ENCODE measurements around the gene ADAMTS8. TPM values are rescaled to one million over a fixed set of nuclear protein-coding genes. Genes with fewer than 3 reads are reported as not detected.
A peak's percentile ranks its signal among the peaks of the same experiment; 100 is the strongest.

The ADAMTS8 gene
- total RNA-seq, 2 donors from 2014 or later = 0.82 to 1.7 TPM

DNA sequence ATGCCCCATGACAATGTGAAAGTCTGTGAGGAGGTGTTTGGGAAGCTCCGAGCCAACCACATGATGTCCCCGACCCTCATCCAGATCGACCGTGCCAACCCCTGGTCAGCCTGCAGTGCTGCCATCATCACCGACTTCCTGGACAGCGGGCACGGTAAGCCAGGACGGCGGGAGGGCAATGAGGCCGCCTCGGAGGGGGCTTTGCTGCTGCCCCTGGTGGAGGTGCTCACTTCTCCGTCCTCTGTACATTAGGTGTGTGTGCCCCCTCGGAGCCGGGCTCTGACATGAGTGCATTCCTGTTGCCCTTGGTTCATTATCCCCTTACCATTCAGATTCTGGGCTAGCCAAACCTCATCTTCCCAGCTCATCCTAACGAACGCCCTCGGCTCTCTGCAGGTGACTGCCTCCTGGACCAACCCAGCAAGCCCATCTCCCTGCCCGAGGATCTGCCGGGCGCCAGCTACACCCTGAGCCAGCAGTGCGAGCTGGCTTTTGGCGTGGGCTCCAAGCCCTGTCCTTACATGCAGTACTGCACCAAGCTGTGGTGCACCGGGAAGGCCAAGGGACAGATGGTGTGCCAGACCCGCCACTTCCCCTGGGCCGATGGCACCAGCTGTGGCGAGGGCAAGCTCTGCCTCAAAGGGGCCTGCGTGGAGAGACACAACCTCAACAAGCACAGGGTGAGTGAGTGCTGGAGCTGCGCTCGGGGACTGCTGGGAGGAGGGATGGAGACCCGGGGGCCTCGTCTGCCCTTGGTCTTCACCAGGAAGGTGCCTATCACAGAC, 33.9 kb upstream of the ADAMTS8 start:
- Histone ChIP-seq H3K27me3 (replicated peaks; ENCODE audit: insufficient read depth) (no peaks in the 10 kb centered on the region), H3K4me1 (replicated peaks) (no peaks in the 10 kb centered on the region), H3K4me3 (no peak overlapping the region), H3K27ac (no peak overlapping the region), H3K36me3 (no peaks in the 10 kb centered on the region), H3K9me3 (no peaks in the 10 kb centered on the region)
- TF ChIP-seq POLR2AphosphoS5 (IDR thresholded peaks at IDR 0.05) (no peak), POLR2A (IDR thresholded peaks at IDR 0.05) (no peak)
- TF ChIP-seq, protein P1, sequence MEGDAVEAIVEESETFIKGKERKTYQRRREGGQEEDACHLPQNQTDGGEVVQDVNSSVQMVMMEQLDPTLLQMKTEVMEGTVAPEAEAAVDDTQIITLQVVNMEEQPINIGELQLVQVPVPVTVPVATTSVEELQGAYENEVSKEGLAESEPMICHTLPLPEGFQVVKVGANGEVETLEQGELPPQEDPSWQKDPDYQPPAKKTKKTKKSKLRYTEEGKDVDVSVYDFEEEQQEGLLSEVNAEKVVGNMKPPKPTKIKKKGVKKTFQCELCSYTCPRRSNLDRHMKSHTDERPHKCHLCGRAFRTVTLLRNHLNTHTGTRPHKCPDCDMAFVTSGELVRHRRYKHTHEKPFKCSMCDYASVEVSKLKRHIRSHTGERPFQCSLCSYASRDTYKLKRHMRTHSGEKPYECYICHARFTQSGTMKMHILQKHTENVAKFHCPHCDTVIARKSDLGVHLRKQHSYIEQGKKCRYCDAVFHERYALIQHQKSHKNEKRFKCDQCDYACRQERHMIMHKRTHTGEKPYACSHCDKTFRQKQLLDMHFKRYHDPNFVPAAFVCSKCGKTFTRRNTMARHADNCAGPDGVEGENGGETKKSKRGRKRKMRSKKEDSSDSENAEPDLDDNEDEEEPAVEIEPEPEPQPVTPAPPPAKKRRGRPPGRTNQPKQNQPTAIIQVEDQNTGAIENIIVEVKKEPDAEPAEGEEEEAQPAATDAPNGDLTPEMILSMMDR (IDR thresholded peaks at IDR 0.05) = no peak
- 93% methylated on average over 31 of the region's 31 CpGs for WGBS
- intact Hi-C loops (cut with DNase I) = no loop called here
- no peak for DNase-seq (ENCODE audit: low spot score)

DNA sequence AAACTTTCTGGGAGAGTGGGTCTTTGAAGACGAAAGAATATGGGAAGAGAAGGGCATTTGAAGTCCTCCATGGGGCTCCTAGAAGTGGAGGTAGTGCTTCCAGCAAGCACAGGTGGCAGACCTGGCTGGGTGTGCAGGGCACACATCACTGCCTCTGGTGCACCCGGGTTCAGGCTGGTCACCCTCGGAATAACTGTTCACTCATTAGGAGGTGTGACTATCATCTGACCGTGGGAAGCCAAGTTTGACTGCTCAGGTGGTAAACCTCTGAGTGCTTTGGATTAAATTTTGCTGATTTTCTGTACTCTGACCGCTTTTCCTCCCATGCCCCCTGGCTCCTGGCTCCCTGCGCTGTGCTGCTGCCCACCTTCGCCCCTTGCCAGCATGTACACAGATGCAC, 31.1 kb upstream of the ADAMTS8 start:
- WGBS = 97% methylated on average over 7 of the region's 7 CpGs

DNA sequence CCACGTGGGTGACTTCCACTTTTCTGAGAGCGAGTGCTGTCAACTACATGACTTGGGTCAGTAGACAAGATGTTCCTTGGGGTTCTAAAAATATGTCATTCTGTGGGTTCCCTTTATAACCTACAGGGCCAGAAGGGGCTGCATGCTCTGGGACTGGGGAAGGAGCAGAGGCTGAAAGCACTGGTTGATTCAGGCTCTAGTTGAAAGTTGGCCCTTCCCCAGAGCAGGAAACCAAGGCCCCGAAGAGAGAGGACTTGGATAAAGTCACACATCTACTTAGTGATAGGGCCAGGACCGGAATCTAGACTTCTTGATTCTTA, 30.0 kb upstream of the ADAMTS8 start:
- no peaks in the 10 kb centered on the region for H3K9me3 ChIP-seq
- TF ChIP-seq, protein P1 (IDR thresholded peaks at IDR 0.05) = no peak
- TF ChIP-seq POLR2AphosphoS5 (IDR thresholded peaks at IDR 0.05) (no peak), POLR2A (IDR thresholded peaks at IDR 0.05) (no peak)
- intact Hi-C loops (cut with DNase I) = no loop called here
- H3K36me3 ChIP-seq = no peaks in the 10 kb centered on the region
- H3K27ac ChIP-seq = no peak overlapping the region
- H3K4me1 ChIP-seq (replicated peaks) = no peaks in the 10 kb centered on the region
- 83% methylated on average over 4 of the region's 4 CpGs for WGBS
- no peak overlapping the region for H3K4me3 ChIP-seq
- no peak for DNase-seq (ENCODE audit: low spot score)
- H3K27me3 ChIP-seq (replicated peaks; ENCODE audit: insufficient read depth) = no peaks in the 10 kb centered on the region

More for the DNA sequence above, 31.1 kb upstream of the ADAMTS8 start:
- Histone ChIP-seq H3K4me1 (replicated peaks) (no peaks in the 10 kb centered on the region), H3K27me3 (replicated peaks; ENCODE audit: insufficient read depth) (no peaks in the 10 kb centered on the region), H3K4me3 (no peak overlapping the region), H3K36me3 (no peaks in the 10 kb centered on the region), H3K27ac (no peak overlapping the region), H3K9me3 (no peaks in the 10 kb centered on the region)
- intact Hi-C loops (cut with DNase I) = no loop called here
- TF ChIP-seq, protein P1 (IDR thresholded peaks at IDR 0.05) = no peak
- TF ChIP-seq POLR2A (IDR thresholded peaks at IDR 0.05) (no peak), POLR2AphosphoS5 (IDR thresholded peaks at IDR 0.05) (no peak)
- no peak for DNase-seq (ENCODE audit: low spot score)

DNA sequence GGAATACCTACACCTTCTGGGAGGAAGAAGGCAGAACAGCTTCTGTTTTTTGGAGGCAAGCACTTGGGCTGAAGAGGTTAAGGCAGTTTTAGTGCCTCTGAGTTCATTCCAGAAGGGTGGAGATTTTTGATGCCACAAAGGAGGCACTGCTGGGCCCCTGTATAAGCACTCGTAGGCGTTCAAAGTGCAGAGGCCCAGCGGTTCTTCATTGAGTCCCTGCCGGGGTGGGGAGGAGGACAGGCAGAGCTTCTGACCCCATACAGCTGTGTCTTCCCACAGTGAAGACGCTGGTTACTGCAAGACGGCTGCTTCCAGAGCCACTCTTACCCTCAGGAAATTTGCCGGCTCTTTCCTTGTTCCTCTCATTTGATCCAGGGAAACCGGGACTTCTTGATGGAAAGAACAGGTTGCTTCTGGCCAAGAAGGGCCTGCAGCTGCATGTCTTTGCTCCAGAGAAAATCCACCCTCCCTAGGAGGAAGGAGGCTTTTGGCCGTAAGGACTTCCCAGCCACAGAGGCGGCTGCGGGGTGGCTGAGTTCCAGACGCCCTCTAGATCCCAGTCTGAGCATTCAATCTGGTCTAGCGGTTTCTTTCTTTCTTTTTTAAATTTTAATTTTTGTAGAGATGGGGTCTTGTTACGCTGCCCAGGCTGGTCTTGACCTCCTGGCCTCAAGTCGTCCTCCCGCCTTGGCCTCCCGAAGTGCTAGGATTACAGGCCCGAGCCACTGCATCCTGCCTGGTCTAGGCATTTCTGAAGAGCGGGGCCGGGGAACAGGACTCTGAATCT, 29.4 kb upstream of the ADAMTS8 start:
- intact Hi-C loops (cut with DNase I) = no loop called here
- H3K27ac ChIP-seq = peak overlapping the region in 1 of 2 donors; percentile 38
- H3K27me3 ChIP-seq (replicated peaks; ENCODE audit: insufficient read depth) = no peaks in the 10 kb centered on the region
- 60% methylated on average over 20 of the region's 20 CpGs for WGBS
- peak; percentile 22 for DNase-seq (ENCODE audit: low spot score)
- no peaks in the 10 kb centered on the region for H3K36me3 ChIP-seq
- no peak overlapping the region for H3K4me3 ChIP-seq
- H3K4me1 ChIP-seq (replicated peaks) = no peaks in the 10 kb centered on the region
- no peaks in the 10 kb centered on the region for H3K9me3 ChIP-seq
- TF ChIP-seq POLR2AphosphoS5 (IDR thresholded peaks at IDR 0.05) = no peak
- no peak for TF ChIP-seq POLR2A (IDR thresholded peaks at IDR 0.05)
- TF ChIP-seq, protein P1 (IDR thresholded peaks at IDR 0.05) = no peak
